Measurements from ENCODE around the gene SDC3.

The SDC3 gene

GRCh38 chr1:30822966-30823581, 85.5 kb downstream of the SDC3 start:
- Histone ChIP-seq H4K20me1 (peaks cover 0 to 36% (median 12%) of the 10 kb centered on the region in 11 experiments; a peak in 10 of 22 replicates), H3K27ac (no peak overlapping the region), H3K9me3 (replicated peaks in 1 of 11) (no peaks in the 10 kb centered on the region), H3K9ac (0 out of 22 replicates have a peak overlapping the region, but pooled peaks of 1 of the 11 experiments have one; percentile 54), H3K4me3 (peak overlapping the region in 2 of 10 experiments; percentile 57 to 59; a peak in 2 of 20 replicates), H3K27me3 (peaks cover 80 to 100% (median 98%) of the 10 kb centered on the region in 11 experiments), H3K4me1 (peaks cover 11 to 28% (median 22%) of the 10 kb centered on the region in 10 experiments), H3K4me2 (peak overlapping the region; percentile 58 to 88 (median 79); a peak in 20 of 22 replicates), H3K36me3 (no peaks in the 10 kb centered on the region)
- TF ChIP-seq Cebpa-rat (IDR thresholded peaks at IDR 0.05): peak in 1 of 11 experiments; percentile 12; a peak in 1 of 22 replicates

- Histone ChIP-seq H3K27me3 (peaks cover 83 to 100% (median 98%) of the 10 kb centered on the region in 11 experiments), H3K27ac (no peak overlapping the region), H3K4me1 (peaks cover 11 to 28% (median 22%) of the 10 kb centered on the region in 10 experiments), H4K20me1 (peaks cover 0 to 42% (median 19%) of the 10 kb centered on the region in 11 experiments; a peak in 11 of 22 replicates), H3K9me3 (replicated peaks in 1 of 11) (no peaks in the 10 kb centered on the region), H3K4me2 (no peak overlapping the region), H3K9ac (no peak overlapping the region), H3K4me3 (no peak overlapping the region), H3K36me3 (no peaks in the 10 kb centered on the region)
- no peak for TF ChIP-seq Cebpa-rat (IDR thresholded peaks at IDR 0.05)
These were observed 86.6 kb downstream of the SDC3 start for GRCh38 chr1:30822006-30822405.

DNA sequence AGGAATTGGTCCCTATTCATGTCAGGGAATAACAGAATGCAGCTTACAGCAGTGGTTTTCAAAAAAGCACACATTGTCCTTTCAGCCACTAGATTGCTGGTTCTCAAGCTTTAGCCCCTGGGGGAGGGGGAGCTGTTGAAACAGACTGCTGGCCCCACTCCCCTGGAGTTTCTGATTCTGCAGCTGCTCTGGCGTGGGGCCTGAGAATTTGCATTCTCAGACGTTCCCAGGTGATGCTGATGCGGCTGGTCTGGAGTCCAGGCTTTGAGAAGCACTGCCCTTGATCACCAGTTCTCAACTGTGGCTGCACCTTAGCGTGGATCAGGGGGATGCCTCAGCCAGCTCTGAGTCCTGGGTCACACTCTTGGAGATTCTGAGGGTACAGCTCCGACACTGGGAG, 88.3 kb downstream of the SDC3 start:
- Histone ChIP-seq H3K27me3 (peaks cover 84 to 100% (median 98%) of the 10 kb centered on the region in 11 experiments), H4K20me1 (peaks cover 0 to 57% (median 19%) of the 10 kb centered on the region in 11 experiments; a peak in 11 of 22 replicates)

More for the DNA sequence above, 88.3 kb downstream of the SDC3 start:
- no peak overlapping the region for H3K9ac ChIP-seq
- peaks cover 11 to 30% (median 22%) of the 10 kb centered on the region in 10 experiments for H3K4me1 ChIP-seq
- no peak overlapping the region for H3K4me2 ChIP-seq
- no peak for TF ChIP-seq Cebpa-rat (IDR thresholded peaks at IDR 0.05)
- H3K27ac ChIP-seq: no peak overlapping the region
- no peaks in the 10 kb centered on the region for H3K9me3 ChIP-seq (replicated peaks in 1 of 11)
- no peaks in the 10 kb centered on the region for H3K36me3 ChIP-seq
- no peak overlapping the region for H3K4me3 ChIP-seq
